HG03135 (cell line): ENCODE measurements around the gene TMEM266.

Source experiments
- ATAC-seq: cut with Tn5 transposase; IDR thresholded peaks from one replicate; pipeline ENCODE4 v1.9.1; 2021; ENCODE audit warnings: mild to moderate bottlenecking, moderate library complexity; ENCODE audit not compliant: unreplicated experiment

Gene TMEM266

DNA sequence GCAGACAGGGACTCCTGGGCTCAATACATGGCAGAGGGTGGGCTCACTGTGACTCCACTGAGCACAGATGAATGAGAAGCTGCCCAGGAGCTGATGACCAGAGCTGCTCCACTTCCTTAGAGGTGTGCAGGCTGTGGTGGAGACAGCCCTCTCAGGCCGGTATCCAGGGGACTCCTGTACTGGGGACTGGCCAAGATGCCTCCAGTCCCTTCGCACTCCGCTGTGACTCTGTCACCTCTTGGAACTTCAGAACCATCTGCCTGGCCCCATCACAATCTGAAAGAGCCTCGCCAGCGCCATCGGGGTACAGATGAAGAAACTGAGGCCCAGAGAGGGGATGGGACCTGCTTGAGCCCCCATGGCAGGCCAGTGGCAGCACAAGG, 140.3 kb downstream of the TMEM266 start:
- ATAC-seq, result no peak

DNA sequence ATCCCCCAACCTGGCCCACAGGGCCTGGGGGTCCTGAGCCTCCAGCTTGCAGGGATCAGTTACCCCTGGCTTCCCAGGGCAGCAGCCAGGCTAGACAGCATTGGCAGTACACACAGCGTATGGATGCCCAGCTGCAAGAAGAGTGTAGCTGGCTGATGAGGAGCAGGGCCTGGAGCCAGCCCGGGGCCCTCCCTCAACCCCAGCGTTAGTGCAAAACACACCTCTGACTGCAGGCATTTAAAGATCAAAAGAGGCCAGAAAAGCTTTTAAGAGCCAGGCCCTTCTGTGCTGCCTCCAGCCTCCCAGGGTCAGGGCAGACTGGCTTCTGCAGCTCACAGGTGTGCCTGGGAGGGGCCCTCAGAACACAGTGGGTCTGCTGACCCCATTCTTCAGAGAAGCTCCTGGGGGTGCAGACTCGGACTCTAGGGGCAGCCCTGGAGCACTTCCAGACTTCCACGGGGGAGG, 140.9 kb downstream of the TMEM266 start:
- ATAC-seq, result no peak

DNA sequence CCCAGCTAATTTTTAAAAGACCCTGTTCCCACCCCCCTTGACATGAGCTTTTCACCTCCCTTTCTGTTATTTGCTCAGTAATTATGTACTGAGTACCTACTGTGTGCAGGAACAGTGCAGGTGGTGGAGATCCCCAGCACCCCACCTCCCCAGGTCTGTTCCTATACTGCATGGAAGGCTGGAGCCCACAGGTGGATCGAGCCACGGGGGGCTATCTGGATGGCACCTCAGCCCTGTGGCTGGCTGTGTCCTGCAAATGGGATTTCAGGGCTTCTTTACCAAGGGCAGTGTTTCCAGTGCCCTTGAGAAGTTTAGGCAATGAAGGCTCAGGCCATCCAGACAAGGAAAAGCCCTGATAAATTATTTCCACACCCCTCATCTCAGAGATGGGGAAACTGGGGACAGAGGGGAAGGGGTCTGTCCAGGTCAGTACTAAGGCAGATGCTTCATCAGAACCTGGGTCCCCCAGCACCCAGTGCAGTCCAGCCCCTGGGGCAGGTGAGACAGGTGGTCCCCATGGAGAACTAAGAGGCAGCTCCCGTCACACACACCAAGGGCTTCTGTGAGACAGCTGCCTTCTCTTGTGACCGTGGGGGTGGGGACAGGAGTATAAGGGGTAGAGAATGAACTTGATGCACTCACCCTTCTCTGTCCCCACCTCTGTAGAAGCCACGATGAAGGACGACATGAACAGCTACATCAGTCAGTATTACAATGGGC, 141.9 kb downstream of the TMEM266 start:
- ATAC-seq, result no peak

DNA sequence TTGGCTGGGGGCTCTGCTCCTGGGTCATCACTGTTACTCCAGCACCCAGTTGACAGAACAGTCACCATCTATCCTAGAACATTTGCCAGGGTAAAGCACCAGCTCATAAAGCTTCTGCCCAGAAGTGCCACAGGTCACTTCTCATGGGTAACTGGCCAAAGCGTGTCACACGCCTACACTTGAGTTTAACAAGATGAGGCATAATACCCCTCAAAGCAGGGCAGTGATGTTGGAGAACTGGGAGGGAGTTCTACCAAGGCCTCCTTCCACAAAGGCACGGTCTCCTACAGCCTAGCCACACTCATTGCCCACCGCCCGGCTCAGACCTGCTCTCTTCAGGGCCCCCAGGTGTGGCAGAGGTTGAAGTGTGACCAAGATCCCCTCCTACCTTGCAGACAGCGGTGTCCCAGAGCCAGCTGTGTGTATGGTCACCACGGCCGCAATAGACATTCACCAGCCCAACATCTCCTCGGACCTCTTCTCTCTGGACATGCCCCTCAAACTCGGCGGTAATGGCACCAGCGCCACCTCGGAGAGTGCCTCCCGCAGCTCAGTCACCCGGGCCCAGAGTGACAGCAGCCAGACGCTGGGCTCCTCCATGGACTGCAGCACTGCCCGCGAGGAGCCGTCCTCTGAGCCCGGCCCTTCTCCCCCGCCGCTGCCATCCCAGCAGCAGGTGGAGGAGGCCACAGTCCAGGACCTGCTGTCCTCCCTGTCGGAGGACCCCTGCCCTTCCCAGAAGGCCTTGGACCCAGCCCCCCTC, 143.7 kb downstream of the TMEM266 start:
- ATAC-seq, result no peak

DNA sequence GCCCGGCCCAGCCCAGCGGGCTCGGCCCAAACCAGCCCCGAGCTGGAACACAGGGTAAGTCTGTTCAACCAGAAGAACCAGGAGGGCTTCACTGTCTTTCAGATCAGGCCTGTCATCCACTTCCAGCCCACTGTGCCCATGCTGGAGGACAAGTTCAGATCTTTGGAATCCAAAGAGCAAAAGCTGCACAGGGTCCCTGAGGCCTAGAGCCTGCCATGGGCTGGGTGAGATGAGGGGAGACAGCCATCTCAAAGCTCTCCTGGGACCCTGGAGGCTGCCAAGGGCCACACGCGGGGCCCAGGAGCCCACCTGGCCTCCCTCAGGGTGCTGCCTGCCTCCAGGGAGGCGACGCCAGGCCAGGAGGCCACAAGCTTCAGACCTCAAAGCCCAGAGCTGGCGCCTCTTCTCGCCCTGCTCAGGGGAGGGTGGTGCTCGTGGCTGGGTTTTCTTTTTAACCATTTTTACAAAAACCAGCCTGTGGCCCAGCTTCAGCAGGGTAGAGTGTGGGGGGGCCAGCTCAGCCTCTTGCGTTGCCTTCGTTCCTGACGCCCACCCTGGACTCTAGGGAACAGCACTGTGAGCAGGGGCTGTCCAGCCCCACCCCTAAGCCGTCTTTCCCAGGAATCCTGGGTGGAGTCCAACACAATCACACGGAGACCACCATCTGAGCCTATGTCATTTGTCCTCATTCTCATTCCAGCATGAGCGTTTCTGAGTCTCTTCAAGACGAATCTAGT, 144.5 kb downstream of the TMEM266 start:
- ATAC-seq, result no peak

DNA sequence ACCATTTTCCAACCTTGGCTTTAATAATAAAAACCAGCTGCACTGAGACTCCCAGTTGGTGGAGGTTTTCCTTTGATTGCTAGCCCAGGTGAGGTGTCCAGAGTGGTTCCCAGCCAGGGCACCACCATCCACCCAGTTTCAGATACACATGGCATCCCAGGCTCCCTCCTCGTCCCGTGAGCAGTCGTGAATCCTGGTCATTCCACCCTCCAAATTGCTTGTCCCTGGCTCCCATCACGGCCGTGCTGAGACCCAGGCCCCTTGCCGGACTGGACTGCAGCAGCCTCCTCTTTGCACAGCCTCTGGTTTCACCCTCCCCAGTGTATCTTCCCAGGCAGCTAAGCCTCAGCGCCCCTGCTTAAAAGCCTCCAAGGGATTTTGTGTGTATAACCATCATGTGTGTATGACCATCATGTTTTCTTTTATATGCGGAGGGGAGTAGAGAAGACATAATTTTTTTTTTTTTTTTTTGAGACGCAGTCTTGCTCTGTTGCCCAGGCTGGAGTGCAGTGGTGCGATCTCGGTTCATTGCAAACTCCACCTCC, 145.2 kb downstream of the TMEM266 start:
- no peak for ATAC-seq

DNA sequence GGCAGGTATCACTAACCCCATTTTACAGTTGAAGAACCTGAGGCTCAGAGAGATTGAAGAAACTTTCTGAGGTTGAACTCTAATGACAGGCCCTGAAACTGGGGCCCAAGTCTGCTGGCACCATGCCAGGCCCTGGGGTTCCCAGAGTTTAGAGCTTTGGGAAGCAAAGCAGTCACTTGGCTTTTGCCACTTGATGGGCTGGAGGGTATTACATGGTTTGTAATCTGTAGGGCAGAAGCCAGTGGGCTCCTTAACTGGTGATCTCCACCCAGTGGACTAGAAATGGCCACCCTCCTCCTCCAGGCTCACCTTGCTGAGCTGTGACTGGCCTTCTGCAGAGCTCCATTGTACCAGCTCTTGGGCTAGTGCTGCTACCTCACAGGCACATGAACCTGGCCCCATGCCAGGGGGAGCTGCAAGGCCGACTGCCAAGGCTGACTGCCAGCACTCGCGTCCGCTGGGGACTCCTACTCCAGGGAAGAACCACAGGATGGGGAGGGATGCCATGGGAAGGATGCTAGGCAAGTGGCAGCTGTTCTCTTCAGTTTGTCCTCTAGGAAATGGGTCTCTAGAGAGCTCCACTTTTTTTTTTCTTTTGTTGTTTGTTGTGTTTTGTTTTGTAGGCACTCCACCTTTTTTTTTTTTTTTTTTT, 146.7 kb downstream of the TMEM266 start:
- ATAC-seq, result no peak

DNA sequence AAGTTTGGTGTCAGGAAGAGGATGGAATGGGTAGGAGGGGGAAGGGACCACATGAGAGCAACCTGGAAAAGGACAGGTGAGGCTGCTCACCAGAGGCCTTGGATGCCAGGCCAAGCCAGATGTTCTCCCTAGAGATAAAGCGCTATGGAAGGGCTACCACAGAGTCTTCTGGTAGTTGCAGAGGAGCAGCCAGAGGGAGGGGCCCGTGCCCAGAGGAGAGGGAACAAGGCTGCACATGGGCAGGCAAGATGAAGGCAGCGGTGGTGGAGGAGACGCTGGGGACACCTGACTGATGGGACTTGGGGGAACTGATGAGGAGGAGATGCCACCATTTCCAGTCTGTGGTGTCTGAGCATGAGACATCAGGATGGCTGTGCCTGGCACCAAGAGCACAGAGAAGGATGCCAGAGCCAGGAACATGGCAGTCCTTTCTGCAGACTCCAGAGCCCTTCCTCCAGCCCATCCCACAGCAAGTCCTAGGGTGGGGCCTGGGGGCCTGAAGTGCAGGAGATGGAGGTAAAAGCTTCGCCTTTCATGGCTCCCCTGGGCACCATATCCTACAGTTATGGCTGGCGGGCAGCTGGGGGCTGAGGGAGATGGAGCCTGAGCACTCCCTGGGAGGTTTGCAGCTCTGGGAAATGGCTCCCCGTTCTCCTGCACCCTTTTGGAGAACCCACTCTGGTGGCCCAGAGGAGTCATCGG, 148.4 kb downstream of the TMEM266 start:
- ATAC-seq, result no peak

DNA sequence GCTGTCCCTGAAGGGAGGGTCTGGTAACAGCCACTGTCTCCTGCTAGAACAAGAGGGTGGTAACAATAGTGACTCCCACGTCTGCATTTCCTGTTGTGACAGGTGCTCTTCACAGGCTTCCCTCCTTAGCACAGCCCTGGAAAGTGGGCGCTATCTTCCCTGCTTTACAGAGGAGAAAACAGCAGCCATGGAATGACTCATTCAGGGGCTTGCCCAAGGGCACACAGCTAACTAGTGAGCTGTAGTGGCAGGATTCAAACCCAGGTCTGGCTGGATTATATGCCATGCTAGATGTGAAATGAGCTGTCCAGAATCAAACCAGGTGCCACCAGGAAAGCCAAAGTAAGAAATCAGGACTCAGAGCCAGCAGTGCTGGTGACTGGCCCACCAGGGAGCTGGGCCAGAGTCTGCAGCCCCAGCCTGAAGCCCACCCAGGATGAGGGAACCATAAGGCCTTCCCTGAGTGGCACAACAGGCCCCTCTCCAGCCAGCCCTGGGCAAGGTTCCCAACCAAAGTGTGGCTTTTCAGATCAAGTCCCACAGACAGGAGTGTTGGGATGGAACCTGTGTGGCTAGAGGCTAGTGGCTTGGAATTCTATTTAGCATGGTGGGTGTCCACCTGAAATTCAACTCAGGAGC, 149.1 kb downstream of the TMEM266 start:
- no peak for ATAC-seq

DNA sequence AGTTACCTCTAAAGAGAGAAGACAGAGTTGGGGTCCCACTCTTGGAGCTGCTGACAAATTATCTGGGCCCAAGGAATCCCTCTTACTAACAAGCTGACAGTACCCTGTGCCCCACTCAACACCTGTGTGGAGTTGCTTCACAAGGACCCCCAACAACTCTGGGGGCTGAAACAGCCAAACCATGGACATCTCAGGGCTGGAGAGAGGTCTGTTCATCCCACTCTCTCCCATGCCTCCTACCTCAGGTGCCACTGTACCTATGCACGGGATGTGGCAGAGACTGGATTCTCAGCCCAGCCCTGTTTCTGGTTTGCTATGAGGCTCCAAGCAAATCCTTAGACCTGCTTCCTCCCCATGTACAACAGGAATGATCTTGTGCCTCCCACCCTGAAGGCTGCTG, 149.7 kb downstream of the TMEM266 start:
- ATAC-seq, result no peak

DNA sequence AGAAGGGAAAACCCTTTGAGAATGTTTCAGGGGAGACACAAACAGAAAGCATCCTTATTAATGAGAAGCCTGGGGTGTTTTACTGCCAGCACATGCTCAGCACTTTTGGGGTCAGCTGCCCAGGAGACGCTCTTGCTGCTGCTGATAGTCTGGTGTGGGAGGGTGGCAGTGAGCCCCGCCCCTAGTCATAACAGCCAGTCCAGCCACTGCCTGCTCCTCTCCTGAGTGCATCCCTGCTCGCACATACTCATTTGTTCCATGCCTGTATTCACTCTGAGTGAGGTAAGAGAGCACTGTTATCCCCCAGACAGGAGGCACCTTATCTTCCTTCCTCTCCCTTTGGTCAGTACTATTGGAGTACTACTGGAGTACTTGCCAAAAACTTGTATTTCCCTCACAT, 150.2 kb downstream of the TMEM266 start:
- no peak for ATAC-seq

DNA sequence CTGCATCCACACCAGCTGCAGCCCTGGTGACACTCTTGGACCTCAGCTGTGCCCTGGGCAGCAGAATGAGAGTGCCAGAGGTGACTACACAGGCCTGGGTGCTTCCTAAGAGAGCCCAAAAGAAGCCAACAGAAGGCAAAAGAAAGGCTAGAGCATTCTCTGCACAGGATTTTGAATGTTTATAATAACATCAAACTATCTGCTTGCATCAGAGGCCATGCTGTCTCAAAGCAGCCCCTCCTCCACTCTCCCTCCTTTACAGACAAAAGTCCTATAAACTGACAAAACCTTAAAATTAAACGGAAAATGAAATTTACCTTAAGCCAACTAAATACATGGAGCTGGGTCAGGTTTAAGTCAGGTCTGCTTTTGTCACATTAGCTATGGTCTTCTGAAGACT, 155.8 kb downstream of the TMEM266 start:
- ATAC-seq, result no peak

DNA sequence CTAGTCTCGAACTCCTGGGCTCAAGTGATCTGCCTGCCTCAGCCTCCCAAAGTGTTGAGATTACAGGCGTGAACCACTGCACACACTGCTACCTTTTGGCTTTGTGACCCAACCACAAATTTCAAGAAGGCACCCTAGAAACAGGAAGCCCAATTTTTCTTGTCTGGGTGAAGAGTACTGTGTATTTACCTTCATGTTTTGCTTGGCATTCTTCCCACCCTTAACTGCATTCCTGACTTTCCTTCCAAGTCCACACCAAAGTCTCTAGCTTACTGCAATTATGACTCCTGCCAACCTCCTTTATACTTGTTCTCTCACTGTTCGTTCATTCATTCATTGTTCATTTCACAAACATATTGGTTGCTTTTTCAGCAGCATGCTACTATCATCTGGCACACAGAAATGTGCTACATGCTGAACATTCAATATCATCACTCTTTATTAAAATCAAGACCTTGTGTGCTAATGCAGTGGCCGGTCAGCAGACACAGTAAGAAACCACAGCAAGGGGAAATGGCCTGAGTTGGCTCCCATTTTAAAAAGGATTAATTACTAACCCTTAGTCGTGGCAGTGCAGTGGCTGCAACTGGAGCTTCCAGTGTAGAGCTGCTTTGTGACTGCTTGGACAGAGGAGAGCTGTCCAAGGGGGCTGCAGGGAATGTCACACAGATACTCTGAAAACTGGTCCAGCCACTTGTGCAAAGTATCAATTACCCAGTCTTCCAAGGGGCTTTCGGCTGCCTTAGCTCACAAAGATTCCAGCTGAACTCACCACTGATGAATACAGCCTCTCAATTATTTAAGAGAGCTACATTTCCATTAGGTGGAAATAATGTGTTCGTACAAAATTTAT, 157.5 kb downstream of the TMEM266 start:
- no peak for ATAC-seq

DNA sequence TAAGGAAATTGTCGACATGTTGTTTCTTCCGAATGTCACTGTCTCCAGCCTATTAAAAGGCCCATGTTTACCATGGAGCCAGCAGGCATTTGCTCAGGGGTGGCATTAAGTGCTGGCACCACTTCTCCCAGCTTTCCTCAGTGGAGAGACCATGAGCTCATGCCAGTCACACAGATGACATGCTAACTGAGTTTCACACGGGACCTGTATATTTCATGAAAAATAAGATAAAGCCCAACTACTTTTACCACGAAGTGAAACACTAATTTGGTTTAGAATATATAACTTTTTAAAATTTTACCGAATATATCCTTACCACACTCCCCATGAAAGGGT, 158.1 kb downstream of the TMEM266 start:
- ATAC-seq, result no peak

DNA sequence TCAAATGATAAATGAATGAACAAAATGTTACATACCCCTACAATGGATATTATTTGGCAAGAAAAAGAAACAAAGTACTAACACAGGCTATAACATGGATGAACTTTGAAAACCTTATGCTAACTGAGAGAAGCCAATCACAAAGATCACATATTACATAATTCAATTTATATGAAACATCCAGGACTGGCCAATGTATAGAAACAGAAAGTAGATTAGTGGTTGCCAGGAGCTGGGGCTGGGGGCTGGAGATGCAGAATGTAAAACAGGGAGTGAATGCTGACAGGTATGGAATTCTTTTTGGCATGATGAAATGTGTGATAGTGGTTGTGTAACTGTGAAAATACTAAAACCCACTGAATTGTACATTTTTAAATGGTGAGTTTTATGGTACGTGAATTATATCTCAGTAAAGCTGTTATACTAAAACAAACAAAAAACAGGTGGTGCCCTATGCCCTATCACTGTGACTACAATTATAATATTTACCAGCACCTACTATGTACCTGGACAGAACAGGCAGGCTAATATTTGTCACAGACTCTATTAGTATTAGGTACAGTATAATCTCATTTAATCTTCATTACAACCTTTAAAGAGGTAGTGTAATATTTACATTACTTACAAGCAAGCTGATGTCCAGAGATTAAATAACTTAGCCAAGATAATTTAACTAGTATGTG, 161.4 kb downstream of the TMEM266 start:
- no peak for ATAC-seq

DNA sequence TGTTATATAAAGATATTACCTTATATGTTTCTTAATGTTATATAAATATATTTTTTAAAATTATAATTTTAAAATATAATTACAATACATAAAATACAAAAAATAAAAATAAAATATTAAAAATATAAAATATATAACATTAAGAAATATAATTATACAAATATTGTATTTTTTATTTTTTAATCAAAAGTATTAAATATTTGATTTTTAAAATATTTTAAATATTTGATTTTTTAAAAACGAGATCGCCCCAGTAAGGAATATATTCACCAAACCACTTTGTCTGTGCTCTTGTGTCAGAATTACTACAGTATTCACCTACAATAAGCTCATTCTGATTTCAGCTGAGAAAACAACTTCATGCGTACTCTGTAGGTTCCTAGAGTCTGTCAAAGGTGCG, 162.4 kb downstream of the TMEM266 start:
- no peak for ATAC-seq

DNA sequence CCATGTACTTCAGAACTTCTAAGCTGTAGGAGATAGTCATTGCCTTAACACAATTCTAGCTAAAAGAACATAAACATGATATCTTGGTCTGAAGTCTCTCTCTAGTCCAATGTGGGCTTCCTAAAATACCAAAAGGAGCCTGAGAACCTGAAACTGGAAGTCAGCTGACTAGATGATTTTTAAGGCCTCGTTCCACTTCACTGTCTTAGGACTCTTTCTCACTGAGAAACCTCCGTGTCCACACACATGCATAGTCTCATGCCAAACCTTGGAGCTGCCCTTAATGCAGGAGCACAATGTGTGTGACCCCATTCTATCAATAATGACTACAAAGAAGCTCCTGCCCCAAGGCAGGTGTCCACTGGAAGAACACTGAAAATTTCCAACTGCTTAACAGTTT, 163.7 kb downstream of the TMEM266 start:
- ATAC-seq, result no peak

DNA sequence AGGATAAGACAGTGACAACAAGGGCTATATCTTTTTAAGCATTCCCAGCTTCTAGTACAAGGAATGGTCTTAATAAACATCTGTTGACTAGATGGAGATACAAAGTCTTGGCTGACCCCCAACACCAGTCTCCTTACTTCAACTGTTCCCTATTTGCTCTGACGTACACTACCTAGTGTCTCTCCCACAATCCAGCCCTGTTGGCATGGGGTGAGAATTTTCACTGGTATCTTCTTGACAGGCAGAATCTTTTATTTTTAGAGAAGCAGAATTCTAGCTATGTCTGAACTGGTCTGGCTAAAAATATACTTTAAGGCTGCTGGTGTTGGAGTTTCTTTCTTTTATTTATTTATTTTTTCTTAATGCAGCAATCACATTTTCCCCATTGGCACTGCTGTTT, 169.5 kb downstream of the TMEM266 start:
- no peak for ATAC-seq

DNA sequence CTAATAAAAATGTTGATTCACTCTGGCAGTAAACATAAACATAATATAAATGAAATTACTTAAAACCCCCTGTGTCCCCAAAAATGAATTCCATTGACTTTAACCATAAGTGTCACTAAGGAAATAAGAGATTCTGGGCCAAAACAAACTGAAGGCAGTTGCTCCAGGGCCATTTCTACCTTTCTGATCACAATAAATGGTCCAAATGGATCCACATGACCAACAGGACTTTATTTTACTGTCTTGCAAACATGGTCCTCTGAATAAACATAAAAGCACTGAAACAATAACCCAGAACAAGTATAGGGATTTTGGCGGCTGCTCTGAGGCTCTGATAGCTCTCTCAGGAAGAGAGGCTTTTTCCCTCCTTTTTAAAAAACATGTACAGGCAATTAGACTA, 174.1 kb downstream of the TMEM266 start:
- ATAC-seq, result no peak
